ENCODE measurements around the gene LETM1. TPM values are rescaled to one million over a fixed set of nuclear protein-coding genes. Genes with fewer than 3 reads are reported as not detected.

LETM1 gene
- total and polyA plus RNA-seq, 2 of the 13 experiments (the other 11 are each of a cell fraction or from before 2014, with no cell fraction given): 9.7 to 41.6 TPM

GRCh38 chr4:1795299-1796195, 60.4 kb downstream of the LETM1 start (continued):
- TF ChIP-seq ONECUT2 (CRISPR knock-in tag; IDR thresholded peaks at IDR 0.05) (peak; percentile 51), HNRNPUL1 (IDR thresholded peaks at IDR 0.05; ENCODE audit: low read depth, low read length) (0 out of 2 replicates have a peak, but pooled peaks have one; percentile 24), SKI (IDR thresholded peaks at IDR 0.05; ENCODE audit: partially characterized antibody) (peak; percentile 43), RFX5 (IDR thresholded peaks at IDR 0.05; ENCODE audit: low read depth, low read length) (no peak), ZNF777 (CRISPR knock-in tag; IDR thresholded peaks at IDR 0.05) (no peak; the same call in 1 of the 2 replicates), DZIP1 (CRISPR knock-in tag; IDR thresholded peaks at IDR 0.05) (0 out of 2 replicates have a peak, but pooled peaks have one; percentile 67), ZNF761 (CRISPR knock-in tag; conservative IDR thresholded peaks at IDR 0.05) (0 out of 2 replicates have a peak, but pooled peaks have one; percentile 70), RBM22 (optimal IDR thresholded peaks at IDR 0.05; ENCODE audit: low read length) (peak; percentile 95), KLF6 (CRISPR knock-in tag; IDR thresholded peaks at IDR 0.05) (no peak; the same call in 1 of the 2 replicates), DDIT3 (CRISPR knock-in tag; IDR thresholded peaks at IDR 0.05) (no peak), DMAP1 (CRISPR knock-in tag; IDR thresholded peaks at IDR 0.05) (peak; percentile 34; the same call in 1 of the 2 replicates), ATF7 (IDR thresholded peaks at IDR 0.05) (no peak), ATF7 (CRISPR knock-in tag; IDR thresholded peaks at IDR 0.05) (no peak), FOXJ3 (CRISPR knock-in tag; IDR thresholded peaks at IDR 0.05; ENCODE audit: borderline replicate concordance) (peak; percentile 57; the same call in 1 of the 2 replicates), ZNF784 (CRISPR knock-in tag; IDR thresholded peaks at IDR 0.05; ENCODE audit: borderline replicate concordance) (no peak; the same call in 1 of the 2 replicates), MNT (IDR thresholded peaks at IDR 0.05) (no peak), BHLHE40 (IDR thresholded peaks at IDR 0.05; ENCODE audit: low read length) (peak; percentile 9; the same call in 1 of the 2 replicates), REST (IDR thresholded peaks at IDR 0.05; ENCODE audit: borderline replicate concordance in 1 of 2, low read depth in 1 of 2, low read length in 2 of 2) (no peak; a peak in 1 of 4 replicates), PCBP2 (optimal IDR thresholded peaks at IDR 0.05; ENCODE audit: low read depth, low read length, poor library complexity, severe bottlenecking) (no peak), ZSCAN20 (CRISPR knock-in tag; IDR thresholded peaks at IDR 0.05; ENCODE audit: borderline replicate concordance) (no peak)
